Measurements from ENCODE around the gene CHCHD6.

The CHCHD6 gene, protein sequence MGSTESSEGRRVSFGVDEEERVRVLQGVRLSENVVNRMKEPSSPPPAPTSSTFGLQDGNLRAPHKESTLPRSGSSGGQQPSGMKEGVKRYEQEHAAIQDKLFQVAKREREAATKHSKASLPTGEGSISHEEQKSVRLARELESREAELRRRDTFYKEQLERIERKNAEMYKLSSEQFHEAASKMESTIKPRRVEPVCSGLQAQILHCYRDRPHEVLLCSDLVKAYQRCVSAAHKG
- 4.4 to 6.2 reads per million in 2 donors for total RNA-seq

GRCh38 chr3:126703512-126704493 is at the start of gene CHCHD6:
CHCHD6 (plus strand) TSS chr3:126704240; CDS start chr3:126704313, 73 bp downstream.
- peak; percentile 90 to 96 (median 94) for DNase-seq

DNA sequence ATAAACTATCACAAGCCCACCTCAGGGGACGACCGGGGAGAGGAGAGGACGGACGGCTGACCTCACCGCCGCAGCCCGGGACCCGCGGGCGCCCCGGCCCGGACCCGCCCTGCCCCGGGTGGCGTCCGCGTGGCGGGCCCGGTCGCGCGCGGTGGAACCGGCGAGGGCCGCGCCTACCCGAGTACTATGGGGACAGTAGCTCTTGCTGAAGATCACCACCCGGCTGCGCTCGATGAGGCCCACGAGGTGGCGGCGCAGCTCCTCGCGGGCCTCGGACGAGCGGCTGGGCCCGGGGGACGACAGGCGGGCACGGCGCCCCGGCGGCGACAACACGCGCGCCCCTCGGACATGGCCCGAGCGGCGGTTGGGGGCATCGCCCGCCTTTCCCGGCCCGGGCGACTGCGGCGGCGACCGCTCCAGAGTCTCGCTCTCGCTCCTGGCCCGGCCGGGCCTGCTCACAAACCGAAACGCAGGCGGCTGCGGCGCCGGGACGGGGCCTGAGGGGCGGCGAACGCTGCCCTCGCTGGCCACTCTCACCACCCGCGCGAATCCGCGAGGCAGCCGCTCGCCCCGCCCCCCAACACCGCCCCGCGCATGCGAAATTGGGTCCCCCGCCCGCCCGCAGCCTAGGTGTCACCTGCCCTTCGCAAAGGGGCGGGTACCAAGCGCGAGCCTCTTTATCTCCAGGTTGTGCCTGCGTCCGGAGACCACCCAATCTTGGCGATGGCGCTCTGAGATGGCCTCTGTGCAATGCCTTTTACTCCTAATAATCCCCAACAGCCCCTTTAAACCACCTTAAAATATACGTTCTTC is 49.3 kb upstream of the CHCHD6 start, which contains the start of gene TXNRD3:
Gene TXNRD3 (minus strand): TSS at position 554 of the 813 bp plus-strand sequence.
- peak; percentile 23 to 59 (median 47) for DNase-seq

DNA sequence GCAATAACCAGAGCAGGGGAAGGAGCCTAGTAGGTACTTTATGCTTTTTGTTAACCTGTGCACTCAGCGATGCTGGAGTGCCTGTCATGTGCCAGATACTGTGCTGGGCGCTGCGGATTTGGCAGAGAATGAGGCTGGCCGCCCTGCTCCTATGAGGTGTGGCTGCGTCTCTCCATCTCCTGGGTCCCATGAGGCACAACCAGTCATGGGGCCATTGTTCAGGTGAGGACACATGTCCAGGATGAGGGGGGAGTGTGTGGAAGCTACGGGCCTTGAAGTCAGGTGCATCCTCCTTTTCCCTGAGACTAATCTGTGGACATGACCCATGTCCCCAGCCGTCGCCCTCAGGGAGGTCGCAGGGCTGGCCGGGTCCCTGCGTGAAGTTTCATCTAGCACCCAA is 48.2 kb upstream of the CHCHD6 start:
- DNase-seq = no peak

- no peak for DNase-seq
Observed at GRCh38 chr3:126656371-126657134, 47.5 kb upstream of the CHCHD6 start.

- no peak for DNase-seq
Observed at GRCh38 chr3:126657901-126658300, 46.1 kb upstream of the CHCHD6 start.

GRCh38 chr3:126658584-126658983 is 45.5 kb upstream of the CHCHD6 start:
- DNase-seq = no peak

DNA sequence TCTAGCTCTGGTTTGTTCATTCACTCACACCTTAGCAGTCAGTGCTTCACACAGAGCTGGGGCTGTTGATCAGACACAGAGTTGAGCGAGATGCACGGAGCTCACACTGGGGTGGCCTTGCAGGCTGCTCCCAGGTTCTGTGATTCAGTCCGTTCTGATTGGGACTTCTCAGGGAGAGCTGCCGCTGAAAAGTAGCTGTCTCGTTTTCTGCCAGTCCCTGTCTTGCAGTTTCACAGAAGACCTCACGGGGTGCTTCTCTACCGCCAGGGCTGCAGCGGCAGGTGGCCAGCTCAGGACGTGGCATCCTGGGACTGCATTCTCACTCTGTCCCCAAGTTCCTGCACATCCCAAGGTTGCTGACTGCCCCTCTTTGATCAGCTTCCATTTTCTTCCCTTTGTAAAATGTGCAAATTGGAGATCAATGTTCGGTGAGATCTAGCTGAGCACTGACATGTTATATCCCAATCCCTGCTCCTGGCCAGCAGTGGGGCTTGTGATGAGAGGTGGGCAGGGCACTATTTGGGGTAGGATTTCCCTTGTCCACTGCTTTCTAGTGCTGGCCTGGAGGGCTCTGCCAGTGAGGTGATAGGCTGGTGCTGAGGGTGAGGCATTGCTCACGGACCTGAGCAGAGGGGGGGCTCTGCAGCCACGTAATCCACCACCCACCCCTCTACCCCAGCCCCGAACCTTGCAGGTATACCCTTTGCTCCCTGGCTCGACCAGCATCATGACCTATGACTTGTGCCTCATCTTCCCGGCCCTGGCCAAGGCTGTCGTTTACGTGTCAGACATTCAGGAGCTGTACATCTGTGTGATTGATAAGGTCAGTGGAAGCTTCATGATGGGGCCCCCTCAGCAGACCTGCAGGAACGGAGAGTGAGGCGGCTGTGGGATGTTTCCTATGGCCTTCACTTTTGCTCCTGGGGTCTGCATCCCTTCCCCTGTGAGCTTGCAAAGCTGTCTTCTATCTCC is 43.8 kb upstream of the CHCHD6 start:
- no peak for DNase-seq

GRCh38 chr3:126661532-126662364 is 42.3 kb upstream of the CHCHD6 start:
- no peak for DNase-seq

- no peak for DNase-seq
Observed at GRCh38 chr3:126663257-126663656, 40.8 kb upstream of the CHCHD6 start.

GRCh38 chr3:126663750-126664149 is 40.3 kb upstream of the CHCHD6 start:
- no peak for DNase-seq

DNA sequence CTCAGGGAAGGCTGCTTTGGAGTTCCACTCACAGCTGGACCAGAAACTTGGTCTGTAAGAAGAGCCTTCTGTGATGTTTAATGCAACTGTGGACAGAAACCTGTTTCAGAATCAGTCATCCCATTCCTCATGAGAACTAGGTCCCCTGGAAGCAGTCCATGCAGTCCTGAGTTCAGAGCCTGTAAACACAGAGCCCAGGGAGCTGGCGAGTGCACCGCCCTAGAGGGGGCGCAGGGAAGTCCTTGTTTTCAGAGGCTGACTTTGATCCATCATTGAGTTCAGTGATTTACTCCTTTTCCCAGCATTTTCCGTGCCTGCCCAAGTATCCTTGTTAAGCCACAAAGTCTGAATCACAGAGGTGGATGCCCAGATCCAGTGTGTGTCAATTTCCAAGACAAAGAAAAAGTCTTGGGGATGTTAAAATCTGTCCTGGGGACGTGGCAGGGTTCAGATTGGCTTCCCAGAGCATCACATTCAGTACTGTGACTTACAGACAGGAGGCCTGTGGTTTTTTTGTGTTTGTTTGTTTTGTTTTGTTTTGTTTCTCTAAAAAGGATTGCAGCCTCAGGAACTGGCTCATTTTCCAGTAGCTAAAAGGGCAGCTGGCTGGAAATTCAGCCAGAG is 39.3 kb upstream of the CHCHD6 start:
- DNase-seq = no peak

DNA sequence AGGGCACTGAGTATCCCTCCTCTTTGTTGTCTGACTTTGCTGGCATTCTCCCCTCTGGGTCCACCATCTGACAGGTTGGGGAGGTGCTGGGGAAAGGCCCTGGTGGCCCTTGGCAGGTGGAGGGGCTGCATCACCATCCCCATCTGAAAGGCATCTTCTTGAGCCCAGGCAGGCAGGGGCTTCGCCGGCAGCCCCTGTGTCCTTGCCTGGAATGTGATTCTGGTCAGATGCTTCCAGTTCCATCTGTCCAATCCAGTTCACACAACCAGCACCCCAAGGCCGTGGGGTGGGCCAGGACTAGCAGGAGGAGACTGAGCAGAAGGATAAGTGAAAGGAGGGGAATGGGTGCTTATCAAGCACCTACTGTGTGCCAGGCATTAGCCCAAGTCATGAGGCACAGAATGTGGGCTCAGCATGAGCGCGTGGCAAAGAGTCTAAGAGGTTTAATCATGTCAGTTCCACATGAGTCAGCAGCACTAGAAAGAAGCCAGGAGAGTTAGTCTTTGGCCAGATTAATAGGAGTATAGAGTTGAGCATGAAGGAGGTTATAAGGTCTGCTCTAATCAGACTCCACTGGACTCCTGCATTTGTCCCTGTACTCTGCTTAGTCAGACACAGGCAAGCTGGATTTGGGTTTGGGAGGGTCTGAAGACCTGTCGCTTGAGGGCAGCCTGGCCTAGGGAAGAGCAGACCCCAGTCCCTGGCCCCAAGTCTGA is 38.7 kb upstream of the CHCHD6 start:
- no peak for DNase-seq

DNA sequence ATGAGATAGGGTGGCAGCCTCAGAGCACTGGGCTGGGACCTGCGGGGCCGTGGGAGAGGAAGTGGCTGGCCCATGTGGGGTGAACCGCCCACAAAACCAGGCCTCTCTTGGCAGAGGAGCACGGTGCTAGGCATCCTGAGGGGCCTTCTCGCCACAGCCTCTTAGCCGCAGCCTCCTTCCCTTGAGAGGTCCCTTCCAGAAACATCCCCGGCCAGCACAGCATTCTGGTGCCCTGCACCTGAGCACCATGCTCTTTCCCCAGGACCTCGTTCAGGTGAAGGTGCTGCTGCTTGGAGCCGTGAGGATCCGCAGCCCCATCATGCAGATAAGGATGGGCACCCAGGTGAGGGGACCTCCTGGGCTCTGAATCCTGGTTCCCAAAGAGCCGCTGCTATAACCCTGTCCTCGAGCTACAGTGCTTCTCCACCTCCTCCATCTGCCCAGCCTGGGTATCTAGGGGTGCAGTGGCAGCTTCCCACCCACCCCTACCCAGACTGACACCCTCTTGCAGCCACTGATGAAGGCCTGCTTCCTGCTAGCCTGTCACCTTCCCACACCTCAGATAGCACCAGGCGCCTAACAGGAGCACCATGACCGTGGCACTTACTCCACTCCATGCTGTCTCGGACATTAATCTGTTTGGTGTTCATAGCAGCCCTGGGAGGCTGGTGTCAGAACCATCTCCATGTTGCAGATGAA is 37.9 kb upstream of the CHCHD6 start:
- DNase-seq = no peak

GRCh38 chr3:126666658-126667528 is 37.1 kb upstream of the CHCHD6 start:
- DNase-seq = no peak

DNA sequence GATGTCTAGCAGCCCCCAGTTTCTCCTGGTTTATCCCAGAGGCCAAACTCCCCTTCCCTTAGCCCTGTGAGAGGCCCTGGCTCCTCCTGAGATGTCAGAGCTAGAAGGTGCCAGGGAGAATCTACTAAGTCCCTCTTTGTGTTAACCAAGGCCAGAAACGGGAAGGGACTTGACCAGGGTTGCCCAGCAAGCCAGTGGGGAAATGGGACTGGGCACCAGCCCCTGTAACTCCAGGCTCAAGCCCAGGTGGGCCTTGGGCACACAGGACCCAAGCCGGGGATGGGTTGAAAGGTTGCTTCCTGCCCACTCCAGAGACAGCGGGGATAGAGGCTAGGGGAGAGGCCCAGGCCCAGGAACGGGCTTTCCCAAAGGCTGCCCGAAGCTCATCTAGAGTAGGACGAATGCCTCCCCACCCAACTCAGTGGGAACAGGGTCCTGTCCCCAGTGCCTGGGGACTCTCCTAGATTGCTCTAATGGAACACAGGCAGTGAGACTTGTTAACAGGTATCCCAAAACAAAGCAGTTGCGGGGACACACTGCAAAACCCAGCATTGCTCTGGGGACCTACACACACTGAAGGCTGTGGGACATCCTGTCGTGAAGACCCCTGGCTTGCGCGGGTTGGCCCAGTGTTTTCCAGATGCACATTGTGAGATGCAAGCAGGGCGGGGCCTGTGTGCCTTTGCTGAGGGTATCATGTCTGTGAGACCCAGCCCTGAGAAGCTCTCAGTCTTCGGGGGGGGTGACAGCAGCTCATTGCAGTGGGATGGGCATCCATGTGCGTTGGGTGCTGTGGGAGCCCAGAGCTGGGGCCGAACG is 36.2 kb upstream of the CHCHD6 start:
- DNase-seq = no peak
